OCI-LY3 (cell line): ENCODE measurements around the gene RBPJ.
A peak's percentile ranks its signal among the peaks of the same experiment; 100 is the strongest.

Experiments
- H2AFZ ChIP-seq: fragments of 200-600, 300-600 bp; shearing (Covaris generic); 2 replicates; pipeline ENCODE4 v1.6.0; 2014; ENCODE audit warnings: antibody characterized with exemption, low read depth, low read length
- H3K27ac ChIP-seq: fragments of 200-600, 300-600 bp; sonication (generic); 2 replicates; pipeline ENCODE4 v1.5.1; 2014; ENCODE audit warnings: mild to moderate bottlenecking, low read length, moderate library complexity, mixed read lengths
- H3K27me3 ChIP-seq: fragments of 200-600, 300-600 bp; sonication (generic); 2 replicates; pipeline ENCODE4 v1.6.1; 2014; ENCODE audit warnings: low read depth, low read length, mixed read lengths
- H3K36me3 ChIP-seq: fragments of 200-600, 300-600 bp; sonication (generic); replicated peaks from 2 replicates; pipeline ENCODE3; 2014; ENCODE audit warnings: low read depth, low read length, mixed read lengths
- H3K4me1 ChIP-seq: fragments of 300-600, 200-600 bp; sonication (generic); 2 replicates; pipeline ENCODE4 v1.6.1; 2014; ENCODE audit warnings: low read length, mixed read lengths
- H3K4me2 ChIP-seq: fragments of 200-600, 300-600 bp; sonication (generic); 2 replicates; pipeline ENCODE4 v1.6.1; 2014; ENCODE audit warnings: low read length, mixed read lengths
- H3K4me3 ChIP-seq: fragments of 300-600, 200-600 bp; sonication (generic); 2 replicates; pipeline ENCODE4 v1.5.1; 2014; ENCODE audit warnings: antibody characterized with exemption, mild to moderate bottlenecking, low read length, moderate library complexity
- H3K79me2 ChIP-seq: fragments of 300-600, 200-600 bp; shearing (Covaris generic); 2 replicates; pipeline ENCODE4 v1.6.1; 2014; ENCODE audit warnings: mild to moderate bottlenecking, low read length, mixed read lengths
- H3K9ac ChIP-seq: fragments of 300-600, 200-600 bp; shearing (Covaris generic); 2 replicates; pipeline ENCODE4 v1.6.0; 2014; ENCODE audit warnings: mild to moderate bottlenecking, low read length, moderate library complexity
- H3K9me3 ChIP-seq: fragments of 200-600, 300-600 bp; shearing (Covaris generic); 2 replicates; pipeline ENCODE4 v1.6.1; 2014; ENCODE audit warnings: low read length, mixed read lengths; ENCODE audit not compliant: insufficient read depth
- H4K20me1 ChIP-seq: fragments of 200-600, 300-600 bp; sonication (generic); 2 replicates; pipeline ENCODE4 v1.6.1; 2016; ENCODE audit warnings: low read length, mixed read lengths; ENCODE audit not compliant: insufficient read depth
- CTCF ChIP-seq: fragments of 200-600, 300-600 bp; sonication (generic); IDR thresholded peaks from 2 replicates; pipeline ENCODE4 v1.5.1; 2014; ENCODE audit warnings: antibody characterized with exemption, low read length, low read depth
- EZH2phosphoT487 ChIP-seq: fragments of 200-600 bp; shearing (Covaris generic); IDR thresholded peaks from 2 replicates; pipeline ENCODE4 v1.6.1; 2018; ENCODE audit warnings: antibody characterized with exemption, mixed run types, low read depth

Gene RBPJ

GRCh38 chr4:26372076-26372475, 51.3 kb downstream of the RBPJ start:
- peaks cover 34% of the 10 kb centered on the region for H3K4me1 ChIP-seq
- no peak overlapping the region for H3K27ac ChIP-seq
- no peaks in the 10 kb centered on the region for H3K27me3 ChIP-seq
- peaks cover 100% of the 10 kb centered on the region for H4K20me1 ChIP-seq
- peaks cover 39% of the 10 kb centered on the region for H3K36me3 ChIP-seq
- no peak for TF ChIP-seq CTCF
- no peak for TF ChIP-seq EZH2phosphoT487
- H3K4me2 ChIP-seq = no peak overlapping the region
- no peak overlapping the region for H3K4me3 ChIP-seq
- H3K9me3 ChIP-seq = no peaks in the 10 kb centered on the region
- no peak overlapping the region for H3K9ac ChIP-seq
- no peak overlapping the region for H2AFZ ChIP-seq
- peaks cover 97% of the 10 kb centered on the region for H3K79me2 ChIP-seq

GRCh38 chr4:26372525-26373172, 51.8 kb downstream of the RBPJ start:
- H3K4me3 ChIP-seq = no peak overlapping the region
- H3K27ac ChIP-seq = no peak overlapping the region
- peaks cover 37% of the 10 kb centered on the region for H3K36me3 ChIP-seq
- H3K4me2 ChIP-seq = peak overlapping the region; percentile 12; the same call in 1 of the 2 replicates
- H4K20me1 ChIP-seq = peaks cover 100% of the 10 kb centered on the region
- no peaks in the 10 kb centered on the region for H3K27me3 ChIP-seq
- H3K9me3 ChIP-seq = no peaks in the 10 kb centered on the region
- H2AFZ ChIP-seq = no peak overlapping the region
- TF ChIP-seq EZH2phosphoT487 (no peak), CTCF (no peak)
- no peak overlapping the region for H3K9ac ChIP-seq
- H3K4me1 ChIP-seq = peaks cover 39% of the 10 kb centered on the region
- H3K79me2 ChIP-seq = peaks cover 97% of the 10 kb centered on the region

GRCh38 chr4:26375551-26375950, 54.7 kb downstream of the RBPJ start:
- peaks cover 38% of the 10 kb centered on the region for H3K4me1 ChIP-seq
- H3K36me3 ChIP-seq = peaks cover 12% of the 10 kb centered on the region
- H3K9ac ChIP-seq = no peak overlapping the region
- TF ChIP-seq EZH2phosphoT487 (no peak), CTCF (no peak)
- peaks cover 98% of the 10 kb centered on the region for H4K20me1 ChIP-seq
- peaks cover 94% of the 10 kb centered on the region for H3K79me2 ChIP-seq
- no peak overlapping the region for H3K27ac ChIP-seq
- no peak overlapping the region for H3K4me3 ChIP-seq
- H3K27me3 ChIP-seq = no peaks in the 10 kb centered on the region
- H3K9me3 ChIP-seq = no peaks in the 10 kb centered on the region
- H2AFZ ChIP-seq = no peak overlapping the region
- H3K4me2 ChIP-seq = no peak overlapping the region

GRCh38 chr4:26377328-26378311, 56.8 kb downstream of the RBPJ start:
- no peak overlapping the region for H3K27ac ChIP-seq
- H3K4me1 ChIP-seq = peaks cover 29% of the 10 kb centered on the region
- H2AFZ ChIP-seq = no peak overlapping the region
- H3K4me2 ChIP-seq = peak overlapping the region; percentile 27
- peaks cover 98% of the 10 kb centered on the region for H4K20me1 ChIP-seq
- H3K79me2 ChIP-seq = peaks cover 95% of the 10 kb centered on the region
- TF ChIP-seq CTCF (no peak), EZH2phosphoT487 (no peak)
- H3K27me3 ChIP-seq = no peaks in the 10 kb centered on the region
- no peaks in the 10 kb centered on the region for H3K9me3 ChIP-seq
- H3K36me3 ChIP-seq = peaks cover 11% of the 10 kb centered on the region
- no peak overlapping the region for H3K9ac ChIP-seq
- no peak overlapping the region for H3K4me3 ChIP-seq
